Astrocyte (in vitro differentiated cells and primary cell): ENCODE data around the gene ASAP2.

Experiments used
- EZH2 ChIP-seq: IDR thresholded peaks from 2 replicates; pipeline ENCODE4 v1.6.1; 2012; ENCODE audit warnings: mild to moderate bottlenecking, low read length, inconsistent platforms; ENCODE audit not compliant: insufficient read depth
- TF ChIP-seq, protein P1 (sequence below): IDR thresholded peaks from 2 replicates; pipeline ENCODE4 v1.5.1; 2011; ENCODE audit warnings: low read depth, mild to moderate bottlenecking, inconsistent platforms, low read length, moderate library complexity; ENCODE audit not compliant: insufficient read depth

DNA sequence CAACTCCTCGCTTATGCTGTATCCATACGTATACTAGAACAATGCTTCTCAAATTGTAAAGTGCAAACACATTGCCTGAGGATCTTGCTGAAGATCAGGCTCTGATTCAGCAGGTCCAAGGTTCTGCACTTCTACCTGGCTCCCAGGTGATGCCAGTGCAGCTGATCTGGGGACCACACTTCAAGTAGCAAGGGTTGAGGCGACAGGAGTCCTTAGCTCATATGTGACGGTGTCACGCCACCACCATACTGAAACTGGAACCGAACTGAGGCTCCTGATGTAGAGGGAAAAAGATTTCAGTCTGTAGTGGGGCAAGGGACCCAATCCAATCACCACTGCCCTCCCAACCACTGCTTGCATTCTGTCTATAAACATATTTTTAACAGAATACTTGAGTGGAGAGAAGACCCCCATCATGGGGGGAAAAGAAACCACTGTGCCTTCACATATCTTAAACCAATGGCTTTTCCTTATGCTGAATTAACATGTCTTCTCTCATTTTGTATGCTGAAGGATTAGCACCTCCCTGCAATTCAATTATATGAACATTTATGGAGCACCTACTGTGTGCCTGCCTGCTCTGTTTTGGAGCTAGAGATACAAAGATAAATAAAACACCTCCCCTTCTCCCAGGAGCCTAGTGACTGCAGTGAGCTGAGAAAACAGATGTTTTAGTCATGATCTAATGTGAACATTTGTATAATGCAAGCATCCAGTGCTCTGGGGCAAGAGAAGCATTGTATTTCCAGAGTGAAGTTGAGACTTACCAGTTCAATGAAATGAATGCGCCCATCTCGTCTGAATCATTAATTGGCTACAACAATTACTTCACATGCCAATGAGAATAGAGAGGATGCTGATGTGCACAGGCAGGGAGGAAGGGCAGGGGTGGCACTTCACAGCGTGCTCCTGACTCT lies 6.6 kb upstream of the ASAP2 start:
- TF ChIP-seq, protein P1, sequence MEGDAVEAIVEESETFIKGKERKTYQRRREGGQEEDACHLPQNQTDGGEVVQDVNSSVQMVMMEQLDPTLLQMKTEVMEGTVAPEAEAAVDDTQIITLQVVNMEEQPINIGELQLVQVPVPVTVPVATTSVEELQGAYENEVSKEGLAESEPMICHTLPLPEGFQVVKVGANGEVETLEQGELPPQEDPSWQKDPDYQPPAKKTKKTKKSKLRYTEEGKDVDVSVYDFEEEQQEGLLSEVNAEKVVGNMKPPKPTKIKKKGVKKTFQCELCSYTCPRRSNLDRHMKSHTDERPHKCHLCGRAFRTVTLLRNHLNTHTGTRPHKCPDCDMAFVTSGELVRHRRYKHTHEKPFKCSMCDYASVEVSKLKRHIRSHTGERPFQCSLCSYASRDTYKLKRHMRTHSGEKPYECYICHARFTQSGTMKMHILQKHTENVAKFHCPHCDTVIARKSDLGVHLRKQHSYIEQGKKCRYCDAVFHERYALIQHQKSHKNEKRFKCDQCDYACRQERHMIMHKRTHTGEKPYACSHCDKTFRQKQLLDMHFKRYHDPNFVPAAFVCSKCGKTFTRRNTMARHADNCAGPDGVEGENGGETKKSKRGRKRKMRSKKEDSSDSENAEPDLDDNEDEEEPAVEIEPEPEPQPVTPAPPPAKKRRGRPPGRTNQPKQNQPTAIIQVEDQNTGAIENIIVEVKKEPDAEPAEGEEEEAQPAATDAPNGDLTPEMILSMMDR = no peak
- no peak for TF ChIP-seq EZH2
